LHCN-M2 (cell line): ENCODE measurements around the gene SEMA4D. TPM values are rescaled to one million over a fixed set of nuclear protein-coding genes. Genes with fewer than 3 reads are reported as not detected.

Source experiments
- DNase-seq: peaks from one replicate; pipeline ENCODE4 v3.0.0-alpha.2; 2012; ENCODE audit warnings: low read depth
- polyA plus RNA-seq: library from polyadenylated mRNA; unstranded; fragments of >200 nt; gene quantifications from one replicate; pipeline ENCODE4 v1.2.1, GENCODE V29; 2012; ENCODE audit warnings: missing spikeins
- total RNA-seq: library from RNA; depleted of rRNA; stranded (reverse); fragments of >200 nt; gene quantifications from 2 replicates; pipeline ENCODE4 v1.2.3, GENCODE V29; 2014; rRNA removed

Gene SEMA4D, protein sequence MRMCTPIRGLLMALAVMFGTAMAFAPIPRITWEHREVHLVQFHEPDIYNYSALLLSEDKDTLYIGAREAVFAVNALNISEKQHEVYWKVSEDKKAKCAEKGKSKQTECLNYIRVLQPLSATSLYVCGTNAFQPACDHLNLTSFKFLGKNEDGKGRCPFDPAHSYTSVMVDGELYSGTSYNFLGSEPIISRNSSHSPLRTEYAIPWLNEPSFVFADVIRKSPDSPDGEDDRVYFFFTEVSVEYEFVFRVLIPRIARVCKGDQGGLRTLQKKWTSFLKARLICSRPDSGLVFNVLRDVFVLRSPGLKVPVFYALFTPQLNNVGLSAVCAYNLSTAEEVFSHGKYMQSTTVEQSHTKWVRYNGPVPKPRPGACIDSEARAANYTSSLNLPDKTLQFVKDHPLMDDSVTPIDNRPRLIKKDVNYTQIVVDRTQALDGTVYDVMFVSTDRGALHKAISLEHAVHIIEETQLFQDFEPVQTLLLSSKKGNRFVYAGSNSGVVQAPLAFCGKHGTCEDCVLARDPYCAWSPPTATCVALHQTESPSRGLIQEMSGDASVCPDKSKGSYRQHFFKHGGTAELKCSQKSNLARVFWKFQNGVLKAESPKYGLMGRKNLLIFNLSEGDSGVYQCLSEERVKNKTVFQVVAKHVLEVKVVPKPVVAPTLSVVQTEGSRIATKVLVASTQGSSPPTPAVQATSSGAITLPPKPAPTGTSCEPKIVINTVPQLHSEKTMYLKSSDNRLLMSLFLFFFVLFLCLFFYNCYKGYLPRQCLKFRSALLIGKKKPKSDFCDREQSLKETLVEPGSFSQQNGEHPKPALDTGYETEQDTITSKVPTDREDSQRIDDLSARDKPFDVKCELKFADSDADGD
- 0.06 TPM in 1 of 2 replicates, not detected in the other for total RNA-seq
- polyA plus RNA-seq: 0.49 TPM

DNA sequence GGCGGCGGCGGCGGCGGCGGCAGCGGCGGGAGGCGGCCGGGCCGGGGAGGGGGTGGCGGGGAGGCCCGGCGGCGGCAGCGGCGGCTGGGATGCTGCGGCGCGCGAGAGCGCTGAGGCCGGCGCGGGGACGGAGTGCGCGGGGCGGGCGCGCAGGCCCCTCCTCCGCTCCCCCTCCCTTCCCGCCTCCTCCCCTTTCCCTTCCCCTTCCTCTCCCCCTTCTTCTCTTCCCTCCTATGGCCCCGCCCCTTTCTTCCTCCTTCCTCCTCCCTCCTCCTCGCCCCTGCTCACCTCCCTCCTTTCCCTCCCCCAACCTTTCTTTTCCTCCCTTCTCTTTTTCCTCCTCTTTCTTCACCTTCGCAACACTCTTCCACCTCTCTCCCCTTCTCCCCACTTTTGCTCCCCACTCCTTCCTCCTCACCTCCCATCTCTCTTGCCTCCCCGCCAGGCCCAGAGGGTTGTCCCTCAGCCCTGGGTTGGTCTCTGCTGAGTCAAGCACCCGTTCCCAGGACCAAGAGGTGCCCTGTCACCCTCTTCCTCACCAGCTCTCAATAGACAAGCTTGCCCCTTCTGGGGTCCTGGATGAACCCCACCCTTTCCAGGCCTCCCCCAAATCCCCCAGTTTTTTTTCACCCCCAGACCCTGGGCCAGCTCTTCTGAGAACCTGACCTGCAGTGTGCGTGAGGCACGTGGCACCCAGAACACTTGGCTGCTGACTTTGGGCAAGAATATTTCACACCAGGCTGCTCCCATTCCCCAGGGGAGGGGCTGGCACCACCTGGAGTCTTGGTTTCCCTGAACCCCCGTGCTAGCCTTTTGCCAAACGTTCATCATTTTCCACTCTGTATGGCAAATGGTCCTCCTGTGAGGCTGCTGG is at the start of gene SEMA4D:
Gene SEMA4D, minus strand, starts transcription at position 136 of the 874 bp plus-strand sequence. CDS start 92,657 bp downstream, outside the sequence.
- no peak for DNase-seq

DNA sequence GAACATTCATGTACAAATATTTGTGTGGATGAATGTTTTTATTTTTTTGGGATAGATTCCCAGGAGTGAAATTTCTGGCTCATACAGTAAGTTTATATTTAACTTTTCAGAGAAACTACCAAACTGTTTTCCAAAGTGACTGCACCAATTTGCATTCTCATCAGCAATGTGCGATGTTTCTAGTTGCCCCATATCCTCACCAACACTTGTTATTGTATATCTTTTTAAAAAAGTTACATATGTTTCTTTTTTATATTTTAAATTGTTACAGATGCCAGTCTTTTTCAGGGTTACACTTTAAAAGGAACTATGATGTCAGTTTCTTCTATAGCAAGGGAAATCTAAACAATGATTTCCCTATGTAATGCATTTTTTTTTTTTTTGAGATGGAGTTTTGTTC is 49.1 kb upstream of the SEMA4D start:
- no peak for DNase-seq

DNA sequence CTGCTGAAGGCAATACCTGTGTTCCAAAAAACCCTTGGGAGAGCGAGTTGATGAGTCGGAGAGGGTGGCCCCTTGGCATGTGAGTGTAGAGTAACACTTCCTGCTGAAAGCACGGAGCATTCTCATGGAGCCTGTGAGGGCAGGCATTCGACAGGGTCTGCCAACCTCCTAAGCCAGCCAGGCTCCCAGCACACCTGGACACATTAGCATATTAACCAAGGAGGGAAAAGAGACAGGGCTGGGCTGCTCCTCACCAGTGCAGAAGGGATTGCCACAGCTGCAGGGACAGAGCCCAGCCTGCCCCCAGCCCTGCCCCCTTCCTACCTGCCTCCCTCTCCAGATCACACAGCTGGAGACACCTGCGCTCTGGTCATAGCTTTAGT is 46.4 kb upstream of the SEMA4D start:
- no peak for DNase-seq

DNA sequence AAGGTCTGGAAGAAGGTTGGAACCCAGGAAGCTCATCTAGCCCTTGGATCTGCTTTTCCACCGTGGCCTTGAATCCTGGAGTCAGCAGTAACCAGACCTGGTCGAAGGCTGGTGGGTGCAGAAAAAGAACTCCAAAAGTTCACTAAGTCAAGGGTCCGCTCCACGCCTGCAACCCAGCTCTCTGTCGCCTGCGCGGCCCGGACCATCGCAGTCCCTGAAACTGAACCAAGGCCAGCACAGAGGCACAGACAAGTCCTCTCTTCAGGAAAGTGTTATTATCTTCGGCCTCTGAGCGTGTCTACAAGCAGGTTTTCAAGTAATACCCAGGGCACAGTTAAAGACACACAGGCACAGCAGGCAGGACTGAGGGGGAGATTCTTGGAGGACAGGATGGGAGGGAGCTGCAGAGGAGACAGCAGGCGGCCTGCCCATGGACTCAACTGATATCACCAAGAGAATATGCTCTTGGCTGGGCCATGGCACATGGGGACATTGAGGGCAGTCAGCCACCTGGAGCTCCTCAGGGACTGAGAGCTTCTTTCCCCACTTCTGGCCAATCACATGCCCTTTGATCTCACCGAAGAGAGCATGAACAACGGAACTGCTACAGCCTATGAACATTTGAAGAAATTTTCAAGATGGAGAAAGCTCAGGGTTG is 45.8 kb upstream of the SEMA4D start:
- no peak for DNase-seq

DNA sequence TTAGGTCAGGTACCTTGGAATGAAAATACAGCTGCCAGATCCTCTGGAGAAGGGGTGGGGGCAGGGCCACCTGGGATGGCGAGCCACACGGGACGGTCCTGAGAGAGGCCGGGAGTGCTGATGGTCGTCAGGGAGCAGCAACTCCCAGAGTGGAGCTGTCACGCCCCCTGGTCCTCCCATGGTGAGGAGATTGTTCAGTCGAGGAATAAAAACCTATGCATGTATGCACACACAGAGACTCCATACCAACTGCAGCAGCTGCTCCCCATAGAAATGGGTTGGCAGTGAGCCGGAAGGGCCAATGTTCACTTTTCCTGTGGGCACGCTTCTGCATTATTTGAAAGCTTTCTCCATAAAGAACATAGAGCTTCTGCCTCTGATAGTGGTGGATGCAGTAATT is 45.2 kb upstream of the SEMA4D start:
- DNase-seq: no peak

DNA sequence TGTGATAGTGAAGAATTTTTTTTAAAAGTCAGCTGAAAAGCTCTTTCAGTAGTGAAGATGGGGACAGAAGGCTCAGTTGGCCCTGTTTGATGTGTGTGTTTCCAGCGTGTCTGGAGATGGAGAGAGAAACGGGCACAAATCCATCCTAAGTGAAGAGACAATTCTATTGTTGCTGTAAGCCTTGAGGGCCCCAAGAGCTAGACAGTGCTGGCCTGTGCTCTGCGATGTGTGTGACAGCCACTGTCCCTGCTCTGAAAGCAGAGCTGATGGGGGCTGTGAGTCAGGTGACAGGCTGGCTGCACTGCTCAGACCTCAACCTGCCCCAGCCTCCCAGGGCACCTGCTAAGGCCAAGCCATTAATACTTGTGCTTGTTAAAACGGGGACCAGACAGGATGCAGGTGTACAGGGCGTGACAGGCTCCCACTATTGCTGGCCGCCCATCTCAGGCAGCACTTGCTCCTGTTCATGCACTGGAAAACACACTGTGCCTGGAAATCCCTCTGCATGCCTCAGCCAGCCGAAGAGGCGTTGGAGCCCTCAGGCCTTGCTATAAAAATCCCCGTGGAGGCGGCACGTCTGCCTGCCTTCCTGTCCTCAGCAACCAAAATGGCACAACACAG is 44.6 kb upstream of the SEMA4D start:
- no peak for DNase-seq

DNA sequence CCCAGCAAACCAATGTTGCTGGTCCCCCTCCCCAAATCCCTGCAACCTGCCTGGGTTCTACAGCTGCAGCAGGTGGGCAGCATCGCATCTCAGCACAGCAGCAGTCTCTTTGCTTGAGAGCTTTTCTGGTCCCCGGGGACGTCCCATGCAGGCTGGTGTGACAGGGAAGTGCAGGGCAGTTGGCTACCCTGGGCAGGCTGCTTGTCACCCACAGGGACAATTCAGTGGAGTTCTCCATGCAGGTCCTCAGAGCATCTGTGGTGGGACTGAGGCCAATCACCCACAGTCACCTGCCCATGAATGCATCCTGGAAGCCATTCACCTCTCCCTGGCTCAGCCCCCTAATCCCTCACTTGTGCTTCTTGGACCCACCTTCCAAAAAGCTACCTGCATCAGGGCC is 43.9 kb upstream of the SEMA4D start:
- DNase-seq: no peak

DNA sequence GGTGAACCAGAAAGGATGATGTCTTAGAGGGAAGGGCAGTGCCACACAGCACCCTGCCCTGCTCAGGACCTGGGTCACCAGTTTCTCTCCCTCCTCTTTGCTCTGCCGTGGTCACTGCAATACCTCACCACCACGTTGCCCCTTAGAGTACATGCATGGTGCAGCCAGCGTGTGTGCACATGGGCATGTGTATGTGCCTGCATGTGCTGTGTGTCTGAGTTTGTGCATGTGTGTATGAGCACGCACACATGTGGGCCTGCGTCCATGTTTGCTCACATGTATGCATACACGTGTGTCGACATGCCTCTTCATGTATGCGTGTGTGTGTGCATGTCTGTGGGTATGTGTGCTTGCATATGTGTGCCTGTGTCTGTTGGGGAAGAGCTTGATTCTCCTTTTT is 41.5 kb upstream of the SEMA4D start:
- no peak for DNase-seq

DNA sequence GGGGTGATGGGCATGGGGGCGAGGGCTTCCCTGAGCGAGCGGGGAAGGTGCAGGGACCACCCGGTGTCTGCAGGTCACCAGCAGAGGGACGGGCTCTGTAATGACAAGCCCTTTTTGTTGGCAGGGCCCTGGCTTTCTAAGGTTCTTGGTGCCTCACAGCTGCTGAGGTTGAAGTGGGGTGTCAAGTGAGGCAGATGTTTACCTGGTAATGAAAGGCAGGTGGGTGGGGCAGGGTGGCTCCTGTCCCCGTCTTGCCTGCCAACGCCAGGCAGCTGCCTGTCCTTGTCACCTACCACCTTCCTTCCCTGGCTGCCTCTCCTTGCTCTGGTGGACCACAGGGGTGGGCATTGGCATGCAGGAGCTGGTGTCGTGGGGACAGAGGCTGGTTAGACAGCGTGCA is 41.0 kb upstream of the SEMA4D start:
- DNase-seq: no peak

DNA sequence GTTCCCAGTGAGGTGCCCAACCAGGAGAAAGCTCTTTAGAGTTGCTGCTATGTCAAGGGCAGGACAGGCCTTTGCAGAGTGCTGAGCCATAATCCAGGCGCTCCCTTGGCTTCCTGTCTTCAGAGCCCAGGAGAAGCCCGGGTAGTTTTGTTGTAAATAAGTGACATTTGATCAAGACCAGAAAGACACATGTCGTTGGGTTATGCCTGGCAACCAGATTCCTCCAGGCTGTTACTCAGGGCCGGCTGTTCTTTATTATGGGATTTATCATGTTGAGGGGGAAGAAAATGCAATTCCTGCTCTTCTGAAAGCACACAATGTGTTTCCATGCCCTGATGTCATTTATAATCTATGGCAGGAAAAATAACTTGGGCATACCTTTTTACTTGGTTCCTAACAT is 39.3 kb upstream of the SEMA4D start:
- no peak for DNase-seq

DNA sequence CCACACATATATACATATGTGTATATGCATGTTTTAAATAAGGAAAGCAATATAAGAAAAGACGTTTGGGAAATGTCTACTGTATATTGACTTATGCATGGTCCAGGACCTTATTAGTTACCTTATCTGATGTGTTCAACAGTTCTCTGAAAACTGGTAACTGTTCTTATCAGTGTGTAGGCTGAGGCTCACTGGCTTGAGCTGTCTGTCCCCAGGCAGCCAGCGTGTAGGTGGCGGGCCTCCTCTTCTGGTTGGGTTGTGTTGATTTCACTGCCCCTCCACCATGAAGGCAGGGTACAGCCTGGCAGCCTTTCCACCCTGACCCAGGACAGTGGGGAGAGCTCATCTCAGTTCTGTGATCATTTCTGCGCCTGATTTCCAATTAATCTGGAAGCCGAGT is 38.7 kb upstream of the SEMA4D start:
- no peak for DNase-seq

DNA sequence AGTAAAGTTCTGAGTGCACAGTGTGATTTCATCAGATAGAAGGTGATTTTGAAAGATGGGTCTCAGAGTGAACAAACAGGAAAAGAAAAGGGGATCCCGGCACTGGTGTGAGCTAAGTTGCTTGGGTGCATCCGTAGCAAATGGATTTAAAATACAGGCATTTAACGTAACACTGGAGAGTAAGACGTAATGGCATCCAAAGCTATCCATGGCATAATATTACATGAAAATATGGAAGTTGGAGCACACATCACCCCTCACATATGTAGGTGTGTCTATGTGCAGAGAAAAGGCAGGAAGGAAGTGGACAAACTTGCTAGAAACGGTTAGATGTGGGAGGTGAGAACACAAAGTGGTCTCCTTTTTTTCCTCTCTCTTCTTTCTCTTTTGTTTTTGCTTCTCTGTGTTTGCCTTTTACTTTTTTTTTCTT is 38.2 kb upstream of the SEMA4D start:
- no peak for DNase-seq

DNA sequence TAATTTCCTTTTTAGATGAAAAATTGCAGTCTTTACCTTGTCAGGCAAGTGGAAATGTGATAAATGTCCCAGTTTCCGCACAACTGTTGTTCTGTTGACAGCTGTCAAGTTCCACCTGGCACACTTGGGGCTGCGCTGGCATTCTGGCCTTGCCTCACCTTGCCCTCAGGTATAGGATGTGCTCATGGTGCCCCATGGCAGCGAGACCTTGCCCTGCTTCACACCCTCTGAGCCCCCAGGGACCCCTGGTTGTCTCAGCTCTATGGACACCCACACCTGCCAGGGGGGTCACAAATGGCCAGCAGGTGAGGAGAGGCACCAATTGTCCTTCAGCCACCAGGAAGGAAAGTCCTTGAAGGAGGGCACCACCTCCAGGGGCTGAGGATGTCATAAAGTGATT is 37.5 kb upstream of the SEMA4D start:
- DNase-seq: no peak

DNA sequence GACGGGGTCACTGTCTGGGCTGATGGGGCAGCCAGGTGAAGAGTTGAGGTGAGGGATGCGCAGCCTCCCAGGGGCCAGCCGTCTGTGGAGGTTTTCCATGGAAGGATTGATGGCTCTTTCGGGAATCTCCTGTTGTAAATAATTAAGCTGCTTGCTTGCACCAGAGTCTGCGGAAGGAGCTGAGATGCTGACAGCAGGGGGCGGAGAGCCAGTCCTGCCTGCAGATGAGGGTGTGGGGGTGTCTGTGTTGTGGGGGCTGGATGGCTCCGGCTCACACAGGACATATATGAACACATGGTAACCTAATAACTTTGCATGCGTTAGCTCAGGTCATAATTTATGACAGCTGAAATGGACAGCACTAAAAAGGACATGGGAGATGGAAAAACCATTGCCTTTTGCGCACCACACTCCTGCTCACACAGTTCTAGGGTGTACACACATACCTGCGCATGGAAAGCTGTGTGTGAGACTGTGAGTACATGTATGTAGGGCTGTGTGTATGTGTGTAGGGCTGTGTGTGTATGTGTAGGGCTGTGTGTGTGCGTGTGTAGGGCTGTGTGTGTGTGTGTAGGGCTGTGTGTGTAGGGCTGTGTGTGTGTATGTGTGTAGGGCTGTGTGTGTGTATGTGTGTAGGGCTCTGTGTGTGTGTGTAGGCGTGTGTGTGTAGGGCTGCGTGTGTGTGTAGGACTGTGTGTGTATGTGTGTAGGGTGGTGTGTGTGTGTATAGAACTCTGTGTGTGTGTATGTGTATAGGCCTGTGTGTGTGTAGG is 36.8 kb upstream of the SEMA4D start:
- no peak for DNase-seq

DNA sequence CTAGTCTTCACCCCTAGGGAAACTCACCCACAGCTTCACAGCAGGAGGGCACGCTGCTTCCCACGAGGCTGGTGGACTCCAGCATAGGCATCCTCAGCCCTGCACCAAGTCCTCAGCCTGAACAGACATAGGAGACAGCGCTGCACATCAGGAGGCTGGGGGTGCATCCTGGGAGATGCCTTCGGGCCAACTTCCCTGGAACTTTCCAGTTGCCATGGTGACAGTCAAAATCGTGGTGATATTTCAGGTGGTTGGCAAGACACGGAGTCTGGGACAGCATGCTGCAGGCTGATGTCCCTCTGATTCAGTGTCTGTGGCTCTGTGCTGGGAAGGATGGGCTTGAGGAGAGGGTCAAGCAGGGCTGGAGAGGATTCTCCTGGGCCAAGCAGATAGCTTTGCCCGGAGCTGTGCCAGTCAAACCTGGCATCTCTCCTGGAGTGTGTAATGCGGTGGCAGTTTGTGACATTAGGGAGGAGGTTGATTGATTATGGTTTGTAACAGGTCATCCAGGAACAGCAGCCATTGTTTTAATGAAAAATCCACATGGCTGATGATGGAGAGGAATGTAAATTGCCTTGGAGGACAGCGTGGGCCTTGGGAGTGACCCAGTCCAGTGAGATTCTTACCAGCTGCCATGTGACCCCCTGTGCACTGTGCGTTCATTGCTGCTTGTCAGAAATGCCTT is 35.6 kb upstream of the SEMA4D start:
- DNase-seq: no peak

DNA sequence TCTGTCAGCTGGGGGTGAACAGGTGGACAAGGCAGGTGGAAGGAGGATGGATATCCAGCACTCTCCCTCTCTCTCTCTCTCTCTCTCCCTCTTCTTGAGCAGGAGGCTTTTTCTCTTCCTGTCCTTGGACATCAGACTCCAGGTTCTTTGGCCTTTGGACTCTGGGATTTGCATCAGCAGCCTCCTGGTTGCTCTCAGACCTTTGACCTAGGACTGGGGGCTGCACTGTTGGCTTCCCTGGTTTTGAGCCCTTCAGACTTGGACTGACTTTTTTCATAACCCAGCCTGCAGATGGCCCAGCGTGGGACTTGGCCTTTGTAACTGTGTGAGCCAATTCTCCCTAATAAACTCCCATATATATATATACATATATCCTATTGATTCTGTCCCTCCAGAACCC is 35.0 kb upstream of the SEMA4D start:
- no peak for DNase-seq

DNA sequence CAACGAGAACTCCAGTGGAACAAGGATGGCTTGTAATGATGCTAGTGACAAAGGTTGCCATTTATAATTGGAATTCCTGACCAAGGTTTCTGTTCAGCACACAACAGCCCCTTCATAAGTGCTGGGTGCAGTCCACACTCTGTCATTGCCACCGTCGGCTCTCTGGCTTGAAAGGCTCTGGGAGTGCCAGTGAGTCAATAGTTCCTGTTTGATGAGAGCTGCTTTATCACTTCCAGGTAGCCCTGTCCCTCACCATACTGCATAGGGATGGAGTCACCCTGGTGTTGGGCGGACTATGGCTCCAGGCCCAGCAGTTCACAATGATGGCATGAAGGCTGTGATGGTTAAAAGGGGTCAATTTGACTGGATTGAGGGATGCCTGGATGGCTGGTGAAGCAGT is 34.6 kb upstream of the SEMA4D start:
- DNase-seq: no peak

DNA sequence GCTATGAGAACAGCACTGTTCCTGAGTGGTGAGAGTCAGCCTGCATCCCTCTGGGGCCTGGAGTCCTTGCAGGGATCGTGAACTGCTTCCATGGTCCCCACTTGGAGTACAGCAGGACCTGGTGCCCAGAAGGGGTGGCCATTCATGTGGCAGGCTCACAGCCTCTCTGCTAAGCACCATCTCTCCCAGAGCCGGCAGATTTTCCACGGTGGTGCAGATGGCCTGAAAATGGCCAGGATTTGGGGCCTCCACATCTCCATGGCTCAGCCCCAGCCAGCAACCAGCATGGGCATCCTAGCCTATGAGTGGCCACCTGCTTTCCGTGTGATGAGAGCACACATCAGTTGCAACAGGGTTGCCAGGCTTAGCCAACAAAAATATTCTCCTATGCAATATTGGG is 33.9 kb upstream of the SEMA4D start:
- no peak for DNase-seq

DNA sequence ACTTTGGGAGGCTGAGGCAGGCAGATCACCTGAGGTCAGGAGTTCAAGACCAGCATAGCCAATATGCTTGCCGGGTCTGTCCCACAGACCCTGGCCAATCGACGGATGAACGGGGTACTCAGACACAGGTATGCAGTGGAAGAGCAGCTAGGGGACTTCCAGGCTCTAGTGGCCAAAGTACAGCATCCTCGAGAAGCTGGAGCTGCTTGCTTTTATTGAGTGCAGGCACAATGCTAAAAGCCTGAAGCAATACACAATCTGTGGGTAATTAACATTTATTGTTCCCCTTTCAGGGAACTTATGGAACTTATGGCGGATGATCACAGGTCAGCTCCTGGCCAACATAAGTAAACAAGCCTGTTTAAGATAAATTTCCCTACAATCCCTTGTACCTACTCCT is 32.8 kb upstream of the SEMA4D start:
- DNase-seq: no peak
